GM10266 (cell line): ENCODE results near the gene GPR108.
A peak's percentile ranks its signal among the peaks of the same experiment; 100 is the strongest.
"Not testable (repeated sequence)": the region's sequence is repeated elsewhere in the genome, so short reads cannot be mapped to it uniquely, and the experiment has no call there.

Experiments
- DNase-seq: peaks from one replicate; pipeline ENCODE4 v3.0.0; 2012; ENCODE audit errors: extremely low spot score
- TF ChIP-seq, protein P1 (sequence below): IDR thresholded peaks from 2 replicates; pipeline ENCODE4 v1.5.1; 2012; ENCODE audit warnings: mild to moderate bottlenecking, low read depth; ENCODE audit not compliant: control insufficient read depth, insufficient read depth; ENCODE audit errors: missing control alignments

Gene GPR108

DNA sequence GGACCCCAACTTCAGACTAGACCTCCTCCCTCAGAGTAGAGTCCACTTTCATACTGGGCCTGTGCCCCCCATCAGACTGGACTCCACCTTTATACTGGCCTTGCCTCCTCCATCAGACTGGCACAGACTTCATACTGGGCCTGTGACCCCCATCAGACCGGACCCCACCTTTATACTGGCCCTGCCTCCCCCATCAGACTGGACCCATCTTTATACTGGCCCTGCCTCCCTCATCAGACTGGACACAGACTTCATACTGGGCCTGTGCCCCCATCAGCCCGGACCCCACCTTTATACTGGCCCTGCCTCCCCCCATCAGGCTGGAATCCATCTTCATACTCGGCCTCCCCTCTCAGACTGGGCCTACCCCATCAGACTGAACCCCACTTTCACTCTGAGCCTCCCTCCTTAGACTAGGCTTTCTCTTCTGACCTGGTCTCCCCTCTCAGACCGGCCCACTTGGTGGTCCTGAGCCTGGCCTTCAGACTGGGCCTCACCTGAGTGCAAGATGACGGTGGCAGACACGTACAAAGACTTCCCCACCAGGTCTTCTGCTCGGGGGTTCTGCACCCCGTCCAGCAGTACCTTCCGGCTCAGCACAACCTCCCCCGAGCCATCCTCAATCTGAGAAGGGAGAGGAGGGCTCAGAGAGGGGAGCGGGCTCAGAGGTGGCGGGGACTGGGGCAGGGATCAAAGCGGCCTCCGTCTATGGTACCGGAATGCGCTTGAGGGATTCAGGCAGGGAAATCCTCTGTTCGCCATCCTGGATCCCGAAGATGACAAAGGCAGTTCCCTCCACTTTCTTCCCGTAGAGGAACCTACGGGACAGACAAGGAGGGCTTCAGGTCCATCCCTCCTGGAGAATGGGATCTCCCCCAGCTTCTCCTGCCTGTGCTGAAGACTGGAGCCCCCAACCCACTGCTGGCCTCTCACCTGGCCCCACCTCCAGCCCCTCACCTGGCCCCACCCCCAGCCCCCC is 24.4 kb downstream of the GPR108 start:
- TF ChIP-seq, protein P1, sequence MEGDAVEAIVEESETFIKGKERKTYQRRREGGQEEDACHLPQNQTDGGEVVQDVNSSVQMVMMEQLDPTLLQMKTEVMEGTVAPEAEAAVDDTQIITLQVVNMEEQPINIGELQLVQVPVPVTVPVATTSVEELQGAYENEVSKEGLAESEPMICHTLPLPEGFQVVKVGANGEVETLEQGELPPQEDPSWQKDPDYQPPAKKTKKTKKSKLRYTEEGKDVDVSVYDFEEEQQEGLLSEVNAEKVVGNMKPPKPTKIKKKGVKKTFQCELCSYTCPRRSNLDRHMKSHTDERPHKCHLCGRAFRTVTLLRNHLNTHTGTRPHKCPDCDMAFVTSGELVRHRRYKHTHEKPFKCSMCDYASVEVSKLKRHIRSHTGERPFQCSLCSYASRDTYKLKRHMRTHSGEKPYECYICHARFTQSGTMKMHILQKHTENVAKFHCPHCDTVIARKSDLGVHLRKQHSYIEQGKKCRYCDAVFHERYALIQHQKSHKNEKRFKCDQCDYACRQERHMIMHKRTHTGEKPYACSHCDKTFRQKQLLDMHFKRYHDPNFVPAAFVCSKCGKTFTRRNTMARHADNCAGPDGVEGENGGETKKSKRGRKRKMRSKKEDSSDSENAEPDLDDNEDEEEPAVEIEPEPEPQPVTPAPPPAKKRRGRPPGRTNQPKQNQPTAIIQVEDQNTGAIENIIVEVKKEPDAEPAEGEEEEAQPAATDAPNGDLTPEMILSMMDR = no peak
- DNase-seq = no peak

DNA sequence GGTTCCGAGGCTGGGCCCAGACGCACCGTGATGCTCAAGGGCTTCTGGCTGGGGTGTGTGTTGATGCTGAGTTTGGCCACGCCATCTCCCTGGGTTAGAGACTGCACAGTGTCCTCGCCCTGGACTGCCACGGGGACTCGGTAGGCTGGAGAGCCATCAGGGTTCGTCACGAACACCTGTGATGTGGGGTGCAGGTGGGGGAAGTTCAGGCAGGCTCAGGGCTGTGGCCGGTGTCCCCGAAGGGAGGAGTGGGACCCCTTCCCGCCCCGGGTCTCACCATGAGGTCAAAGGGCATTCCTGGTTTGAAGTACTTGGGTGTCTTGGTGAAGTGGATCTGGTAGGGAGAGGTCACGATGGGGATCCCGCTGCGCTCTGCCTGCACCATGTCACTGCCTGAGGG is 25.1 kb downstream of the GPR108 start:
- TF ChIP-seq, protein P1 = no peak

DNA sequence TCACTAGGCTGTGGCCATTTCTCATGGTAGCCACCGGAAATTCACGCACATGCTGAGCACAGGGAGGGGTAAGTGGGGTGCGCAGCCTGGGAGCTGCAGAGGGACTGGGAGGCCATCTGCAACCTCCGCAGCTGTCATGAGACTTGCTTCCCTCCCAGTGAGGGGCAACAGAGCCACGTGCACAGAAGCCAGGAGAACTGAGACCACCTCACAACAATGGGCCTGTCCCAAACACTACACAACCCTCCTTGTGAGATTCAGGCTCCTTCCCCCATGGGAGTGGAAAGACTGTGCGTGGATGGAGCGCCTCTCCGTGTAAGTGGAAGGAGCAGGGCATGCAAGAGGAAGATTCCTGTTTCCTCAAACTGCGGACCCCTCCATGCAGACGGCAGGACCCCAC is 25.8 kb downstream of the GPR108 start:
- no peak for DNase-seq
- TF ChIP-seq, protein P1 = no peak

More for the DNA sequence above, 25.1 kb downstream of the GPR108 start:
- DNase-seq = no peak

DNA sequence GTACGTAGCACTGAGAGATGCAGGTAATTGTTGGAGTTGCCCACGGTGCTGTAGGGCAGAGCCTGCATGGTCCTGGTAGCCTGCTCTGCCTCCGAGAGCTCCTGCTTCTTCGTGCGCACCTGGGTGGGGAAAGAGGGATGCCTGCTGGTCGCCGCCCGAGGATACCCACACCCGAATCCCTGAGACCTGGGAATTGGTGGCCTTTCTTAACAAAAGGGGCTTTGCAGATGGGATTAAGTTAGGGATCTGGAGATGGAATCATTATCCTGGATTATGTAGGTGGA is 26.4 kb downstream of the GPR108 start:
- TF ChIP-seq, protein P1 = no peak
- DNase-seq = no peak

DNA sequence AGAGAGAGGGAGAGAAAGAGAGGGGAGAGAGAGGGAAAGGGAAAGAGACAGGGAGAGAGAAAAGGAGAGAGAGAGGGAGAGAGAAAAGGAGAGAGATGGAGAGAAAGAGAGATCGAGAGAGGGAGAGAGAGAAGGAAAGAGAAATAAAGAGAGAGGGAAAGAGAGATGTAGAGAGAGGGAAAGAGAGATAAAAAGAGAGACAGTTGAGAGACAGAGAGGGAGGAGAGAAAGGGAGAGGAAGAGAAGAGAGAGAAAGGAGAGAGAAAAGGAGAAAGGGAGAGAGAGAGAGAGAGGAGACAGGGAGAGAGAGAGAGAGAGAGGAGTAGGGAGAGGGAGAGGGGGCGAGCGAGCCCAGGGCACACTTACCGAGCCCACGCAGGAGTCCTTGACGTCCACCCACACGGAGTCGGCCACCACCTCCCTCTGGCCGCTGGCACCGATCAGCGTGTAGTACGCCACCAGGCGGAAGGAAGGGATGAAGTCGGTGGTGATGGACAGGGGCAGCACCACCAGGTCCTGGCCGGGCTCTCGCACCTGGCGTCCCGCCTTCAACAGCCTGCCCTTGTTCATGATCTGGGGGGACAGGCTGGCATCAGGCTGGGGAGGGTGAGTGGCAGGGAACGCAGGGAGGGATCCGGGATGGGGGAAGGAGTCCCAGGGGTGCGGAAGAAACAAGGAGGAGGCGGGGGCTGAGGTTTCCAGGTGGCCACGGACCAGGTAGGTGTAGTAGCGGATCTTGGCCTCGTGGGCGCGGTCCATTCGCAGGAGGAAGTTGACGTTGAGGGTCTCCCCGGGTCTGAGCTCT is 26.9 kb downstream of the GPR108 start:
- no peak for DNase-seq

DNA sequence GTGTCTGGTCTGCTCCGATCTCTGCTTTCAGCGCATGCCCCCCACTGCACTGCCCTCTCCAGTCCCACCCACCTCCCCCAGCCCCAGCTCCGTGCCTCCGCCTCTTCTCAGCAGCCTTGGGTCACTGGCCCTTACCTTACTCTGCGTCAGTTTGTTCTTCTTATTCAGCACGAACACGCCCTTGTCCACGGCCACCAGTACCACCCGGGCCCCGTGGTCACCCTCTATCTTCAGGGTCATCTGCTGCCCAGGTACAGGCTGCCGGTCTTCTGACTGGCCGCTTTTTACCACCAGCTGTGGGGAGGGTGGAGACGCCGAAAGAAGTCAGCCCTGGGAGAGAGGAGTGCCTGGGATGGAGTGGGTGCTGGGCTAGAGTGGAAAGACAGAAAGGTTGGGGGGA is 27.8 kb downstream of the GPR108 start:
- TF ChIP-seq, protein P1 = no peak
- DNase-seq = no peak

More for the DNA sequence above, 26.9 kb downstream of the GPR108 start:
- TF ChIP-seq, protein P1 = peak; percentile 53

DNA sequence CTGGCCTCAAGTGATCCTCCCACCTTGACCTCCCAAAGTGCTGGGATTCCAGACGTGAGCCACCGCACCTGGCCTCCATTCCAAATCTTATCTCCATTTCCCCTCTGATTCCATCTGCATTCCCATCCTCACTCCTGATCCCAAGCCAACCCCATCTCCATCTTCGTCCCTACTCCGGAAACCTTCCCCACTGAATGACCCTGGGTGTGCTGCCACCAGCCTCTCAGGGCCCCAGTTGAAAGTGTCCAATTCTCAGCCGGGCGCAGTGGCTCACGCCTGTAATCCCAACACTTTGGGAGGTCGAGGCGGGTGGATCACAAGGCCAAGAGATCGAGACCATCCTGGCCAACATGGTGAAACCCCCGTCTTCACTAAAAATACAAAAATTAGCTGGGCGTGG is 28.5 kb downstream of the GPR108 start:
- DNase-seq = not testable (repeated sequence)
